ENCODE measurements around the gene LRRC8E. TPM values are rescaled to one million over a fixed set of nuclear protein-coding genes. Genes with fewer than 3 reads are reported as not detected.
A peak's percentile ranks its signal among the peaks of the same experiment; 100 is the strongest.

Gene LRRC8E
- total and polyA plus RNA-seq, 10 of the 15 experiments (the other 5 are each of a cell fraction or from before 2014, with no cell fraction given) = 0.04 to 0.32 (median 0.25) TPM; not detected in 7

- TF ChIP-seq ZBTB4 (CRISPR knock-in tag; IDR thresholded peaks at IDR 0.05) (no peak), NKRF (conservative IDR thresholded peaks at IDR 0.05) (peak; percentile 96), MTA3 (IDR thresholded peaks at IDR 0.05; ENCODE audit: borderline replicate concordance, low read length) (no peak; the same call in 1 of the 2 replicates), BHLHE40 (IDR thresholded peaks at IDR 0.05; ENCODE audit: borderline replicate concordance in 1 of 2, low read depth in 2 of 2, low read length in 1 of 2) (peak; percentile 87 to 93; a peak in 3 of 4 replicates), RB1 (IDR thresholded peaks at IDR 0.05; ENCODE audit: borderline replicate concordance) (peak; percentile 81; the same call in 1 of the 2 replicates), SMARCA5 (IDR thresholded peaks at IDR 0.05) (no peak), NFIC (IDR thresholded peaks at IDR 0.05; ENCODE audit: low read depth, low read length) (no peak; the same call in 1 of the 2 replicates), ELK1 (IDR thresholded peaks at IDR 0.05; ENCODE audit: low read depth, low read length) (no peak), CBFB (IDR thresholded peaks at IDR 0.05; ENCODE audit: low read depth) (peak; percentile 48; the same call in 1 of the 2 replicates), PML (IDR thresholded peaks at IDR 0.05; ENCODE audit: low read length) (peak; percentile 83; the same call in 1 of the 2 replicates), TCF12 (IDR thresholded peaks at IDR 0.05; ENCODE audit: low read depth, low read length) (peak; percentile 75), TAF1 (IDR thresholded peaks at IDR 0.05; ENCODE audit: borderline replicate concordance, low read depth, low read length) (peak; percentile 93), SUPT20H (IDR thresholded peaks at IDR 0.05; ENCODE audit: borderline replicate concordance, control insufficient read depth, low read depth, low read length) (no peak), BCL11A (IDR thresholded peaks at IDR 0.05; ENCODE audit: low read depth, low read length) (peak; percentile 25; the same call in 1 of the 2 replicates), SREBF2 (IDR thresholded peaks at IDR 0.05; ENCODE audit: low read length) (no peak), MAX (IDR thresholded peaks at IDR 0.05; ENCODE audit: low read depth, low read length) (peak; percentile 89), MTA2 (IDR thresholded peaks at IDR 0.05; ENCODE audit: low read depth) (no peak), NR2F1 (conservative IDR thresholded peaks at IDR 0.05) (peak; percentile 78), CREM (IDR thresholded peaks at IDR 0.05; ENCODE audit: low read depth) (peak; percentile 98), IKZF2 (IDR thresholded peaks at IDR 0.05) (no peak; a peak in 1 of 4 replicates), RELB (IDR thresholded peaks at IDR 0.05; ENCODE audit: low read depth) (peak; percentile 89), BMI1 (IDR thresholded peaks at IDR 0.05; ENCODE audit: borderline replicate concordance) (no peak)
Measured at GRCh38 chr19:7943444-7944176, 55.3 kb downstream of the LRRC8E start, which contains the start of gene TIMM44 (continued).
